Measurements from ENCODE around the gene WDR35.

WDR35 gene

DNA sequence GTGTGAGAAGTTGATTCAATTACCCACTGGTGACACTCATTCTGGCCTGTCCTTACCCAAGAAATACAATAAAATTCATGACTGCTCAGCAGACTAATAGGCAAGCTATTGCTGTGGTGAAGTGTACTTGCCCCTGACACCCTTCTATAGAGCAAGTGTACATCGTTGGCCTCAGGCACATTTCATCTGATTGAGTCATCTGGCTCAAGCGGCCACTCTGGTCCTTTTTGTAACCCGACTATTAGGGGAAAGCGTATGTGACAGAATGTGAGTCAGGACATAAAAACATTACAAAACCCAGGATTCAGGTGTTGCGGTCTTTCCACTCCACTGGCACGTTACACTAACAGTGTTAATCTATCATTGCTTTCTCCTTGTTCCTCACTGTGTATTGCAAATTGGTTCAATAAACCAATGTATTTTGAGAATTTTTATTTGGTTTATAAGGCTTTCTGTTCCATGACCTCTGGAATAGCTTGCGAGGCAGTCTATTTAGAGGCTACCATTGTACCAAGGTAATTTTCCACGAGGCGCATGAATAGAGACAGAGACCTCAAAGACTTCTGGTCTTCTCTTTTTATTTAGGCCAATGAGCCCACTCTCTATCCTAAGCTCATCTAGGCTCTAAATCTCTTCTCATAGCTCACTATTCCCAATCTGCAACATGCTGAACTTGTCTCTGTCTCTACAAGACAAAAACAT is 77.9 kb downstream of the WDR35 start:
- TF ChIP-seq, protein P1, sequence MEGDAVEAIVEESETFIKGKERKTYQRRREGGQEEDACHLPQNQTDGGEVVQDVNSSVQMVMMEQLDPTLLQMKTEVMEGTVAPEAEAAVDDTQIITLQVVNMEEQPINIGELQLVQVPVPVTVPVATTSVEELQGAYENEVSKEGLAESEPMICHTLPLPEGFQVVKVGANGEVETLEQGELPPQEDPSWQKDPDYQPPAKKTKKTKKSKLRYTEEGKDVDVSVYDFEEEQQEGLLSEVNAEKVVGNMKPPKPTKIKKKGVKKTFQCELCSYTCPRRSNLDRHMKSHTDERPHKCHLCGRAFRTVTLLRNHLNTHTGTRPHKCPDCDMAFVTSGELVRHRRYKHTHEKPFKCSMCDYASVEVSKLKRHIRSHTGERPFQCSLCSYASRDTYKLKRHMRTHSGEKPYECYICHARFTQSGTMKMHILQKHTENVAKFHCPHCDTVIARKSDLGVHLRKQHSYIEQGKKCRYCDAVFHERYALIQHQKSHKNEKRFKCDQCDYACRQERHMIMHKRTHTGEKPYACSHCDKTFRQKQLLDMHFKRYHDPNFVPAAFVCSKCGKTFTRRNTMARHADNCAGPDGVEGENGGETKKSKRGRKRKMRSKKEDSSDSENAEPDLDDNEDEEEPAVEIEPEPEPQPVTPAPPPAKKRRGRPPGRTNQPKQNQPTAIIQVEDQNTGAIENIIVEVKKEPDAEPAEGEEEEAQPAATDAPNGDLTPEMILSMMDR (IDR thresholded peaks at IDR 0.05; ENCODE audit: low read depth, low read length, missing control alignments): no peak
- DNase-seq (ENCODE audit: extremely low read depth, low read depth): peak; percentile 53
- H3K4me3 ChIP-seq (replicated peaks; ENCODE audit: low read depth, low read length): no peak overlapping the region

DNA sequence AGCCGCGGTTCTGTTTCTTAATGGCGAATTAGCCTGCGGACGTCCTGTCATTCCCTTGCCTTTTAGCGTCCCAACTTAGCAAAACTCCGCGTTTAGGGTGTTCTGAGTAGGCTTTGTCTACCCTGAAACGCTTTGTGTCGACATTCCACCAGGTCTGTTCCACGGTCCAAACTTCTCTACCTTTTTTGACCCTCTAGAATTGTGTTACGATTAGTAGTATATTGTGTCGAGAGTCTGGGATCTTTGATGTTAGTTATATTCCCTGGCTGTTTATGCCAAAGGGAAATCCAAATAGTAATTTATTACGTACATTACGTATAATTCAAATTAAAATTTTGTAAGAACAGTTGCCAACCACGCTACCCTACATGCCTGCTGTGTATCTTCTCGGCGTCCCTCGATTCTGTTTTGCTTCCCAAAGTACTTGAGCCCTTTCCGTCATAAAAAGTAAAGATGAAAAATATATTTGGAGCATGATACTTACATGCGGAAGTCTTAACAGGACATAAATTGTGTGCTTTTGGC is 87.6 kb downstream of the WDR35 start:
- TF ChIP-seq, protein P1 (IDR thresholded peaks at IDR 0.05; ENCODE audit: low read depth, low read length, missing control alignments): no peak
- no peak for DNase-seq (ENCODE audit: extremely low read depth, low read depth)
- peak overlapping the region; percentile 76 for H3K4me3 ChIP-seq (replicated peaks; ENCODE audit: low read depth, low read length)

DNA sequence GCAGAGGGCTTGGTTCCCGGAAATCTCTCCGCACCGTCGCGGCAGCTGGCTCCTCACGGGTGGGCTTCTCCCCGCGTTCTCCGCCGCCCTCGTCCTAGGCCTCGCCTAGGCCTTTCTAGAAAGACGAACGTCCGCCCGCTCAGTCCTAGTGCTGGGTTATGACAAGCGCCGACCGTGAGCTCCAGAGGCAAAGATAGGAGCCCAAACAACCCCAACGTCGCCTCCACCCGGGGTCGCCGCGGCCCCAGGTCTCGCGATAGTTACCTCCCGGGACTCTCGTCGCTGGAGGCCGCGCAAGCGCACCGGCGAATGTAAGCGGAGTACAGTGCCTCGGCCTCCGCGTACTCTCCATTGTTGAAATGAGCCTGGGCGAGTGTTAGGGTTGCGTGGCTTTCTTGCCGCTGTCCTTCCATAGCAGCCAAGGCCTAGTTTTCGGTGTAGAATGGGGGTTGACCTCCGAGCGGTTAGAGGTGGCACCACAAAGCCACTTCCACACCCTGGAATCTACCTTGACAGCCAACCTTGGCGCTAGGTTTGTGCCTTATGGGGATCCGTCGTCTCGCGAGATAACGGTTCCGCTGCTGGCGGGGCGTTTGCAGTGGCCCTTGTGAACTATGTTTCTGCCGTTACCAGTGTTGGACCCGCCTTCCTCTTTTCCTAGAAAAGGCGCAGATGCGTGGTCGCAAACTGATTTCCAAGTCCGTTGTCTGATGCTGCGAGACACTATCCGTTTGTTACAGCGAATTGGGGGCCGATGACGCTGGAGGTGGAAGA is 88.3 kb downstream of the WDR35 start, which contains the start of gene TTC32:
Gene TTC32 (minus strand): TSS at position 542 of the 774 bp plus-strand sequence. CDS start 129 bp downstream, at position 413.
- H3K4me3 ChIP-seq (replicated peaks; ENCODE audit: low read depth, low read length): peak within 1 kb of the TSS; percentile 76
- peak; percentile 77 for DNase-seq (ENCODE audit: extremely low read depth, low read depth)
- TF ChIP-seq, protein P1 (IDR thresholded peaks at IDR 0.05; ENCODE audit: low read depth, low read length, missing control alignments): no peak

DNA sequence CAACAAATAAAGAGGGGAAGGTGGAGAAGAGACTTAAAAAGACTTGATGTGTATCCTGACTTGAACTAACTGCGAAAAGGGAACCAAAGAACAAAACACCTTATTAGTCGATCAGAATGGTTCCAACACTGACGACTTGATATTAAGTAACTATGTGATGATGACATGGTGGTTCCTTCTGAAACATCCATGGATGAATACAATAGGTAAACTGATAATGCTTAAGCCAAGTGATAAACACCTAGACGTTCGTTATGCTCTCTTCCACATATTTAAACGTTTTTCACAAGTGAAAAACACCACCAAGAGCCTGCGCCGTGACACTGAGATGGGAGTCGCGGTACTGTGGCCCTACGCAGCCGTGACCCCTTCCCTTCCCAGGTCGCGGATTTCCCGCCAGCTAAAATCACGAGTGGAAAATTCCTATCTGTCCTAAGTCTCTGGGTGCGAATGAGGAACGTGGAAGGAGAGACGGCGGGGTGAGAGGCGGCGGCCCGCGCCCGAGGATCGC is 88.9 kb downstream of the WDR35 start:
- TF ChIP-seq, protein P1 (IDR thresholded peaks at IDR 0.05; ENCODE audit: low read depth, low read length, missing control alignments): no peak
- H3K4me3 ChIP-seq (replicated peaks; ENCODE audit: low read depth, low read length): peak overlapping the region; percentile 76
- no peak for DNase-seq (ENCODE audit: extremely low read depth, low read depth)

DNA sequence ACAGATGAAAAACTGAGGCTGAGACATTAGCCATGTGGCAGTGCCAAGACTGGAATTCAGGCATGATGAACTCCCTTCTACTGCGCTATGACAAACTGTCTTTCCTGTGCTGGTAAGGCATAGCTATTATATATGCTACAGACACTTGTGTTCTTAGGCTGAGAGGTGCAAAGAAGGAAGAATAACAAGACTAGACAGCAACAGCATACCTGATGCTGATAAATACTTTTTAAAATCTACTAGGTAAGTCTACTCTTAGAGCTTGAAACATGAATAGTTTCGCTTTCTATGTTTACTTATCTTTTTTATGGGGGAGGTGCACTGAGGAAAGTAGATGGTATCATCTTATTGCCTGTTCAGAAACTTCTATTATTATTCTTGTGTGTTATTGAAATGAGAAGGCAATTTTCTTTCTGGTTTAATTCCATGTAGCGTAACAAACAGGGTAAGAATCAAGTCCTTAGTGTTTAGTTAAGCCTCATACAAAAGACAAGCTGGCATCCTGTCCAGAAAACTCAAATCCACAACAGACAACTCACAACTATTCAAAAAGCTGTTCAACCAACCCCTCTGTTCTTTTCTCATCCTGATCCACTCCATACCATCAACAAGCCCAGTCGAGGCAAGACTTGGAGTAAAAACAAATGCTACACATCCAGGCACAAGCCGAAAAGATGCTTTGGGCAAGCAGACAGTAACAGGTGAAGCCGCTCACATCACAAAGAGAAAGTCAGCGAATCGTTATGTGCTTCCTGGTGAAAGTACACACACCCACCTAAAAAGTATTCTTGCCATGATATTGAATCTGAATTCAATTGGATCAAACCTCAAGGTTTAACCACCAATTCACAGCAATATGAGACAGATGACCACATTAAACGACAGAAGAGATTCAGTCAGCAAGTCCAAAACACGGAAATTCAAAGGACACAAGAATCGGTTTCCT is 89.6 kb downstream of the WDR35 start:
- no peak for DNase-seq (ENCODE audit: extremely low read depth, low read depth)
- peak overlapping the region; percentile 76 for H3K4me3 ChIP-seq (replicated peaks; ENCODE audit: low read depth, low read length)
- TF ChIP-seq, protein P1 (IDR thresholded peaks at IDR 0.05; ENCODE audit: low read depth, low read length, missing control alignments): no peak
